ENCODE results near the gene MAML3.

Gene MAML3

DNA sequence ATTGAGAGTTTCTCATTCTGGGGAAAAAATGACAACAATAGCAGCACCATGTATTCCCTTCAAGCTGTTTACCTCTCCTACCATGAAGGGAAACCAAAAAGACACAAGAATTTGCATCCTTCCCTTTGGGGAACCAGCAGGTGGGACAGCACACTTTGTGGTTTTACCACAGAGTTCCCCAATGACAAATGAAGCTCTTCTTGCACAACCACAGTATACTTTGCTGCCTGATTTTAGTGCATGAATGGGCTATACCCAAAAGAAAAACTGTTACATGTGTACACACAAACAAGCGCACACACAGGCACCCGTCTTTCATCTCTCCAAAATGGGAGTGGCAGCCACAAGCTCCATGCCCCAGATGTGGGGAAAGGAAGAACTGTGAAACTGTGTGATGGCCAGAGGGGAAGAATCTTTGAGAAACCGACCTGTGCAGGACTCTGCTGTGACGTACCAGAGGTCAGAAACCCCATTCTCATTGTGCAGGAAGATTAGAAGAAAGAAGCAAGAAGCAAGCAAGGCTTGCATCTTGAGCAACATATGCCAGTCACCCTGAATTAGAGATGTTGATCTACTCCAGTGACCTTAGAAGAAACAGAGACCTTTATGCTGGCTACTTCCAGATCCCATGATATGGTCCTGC lies 2.7 kb upstream of the MAML3 start:
- DNase-seq = no peak

- DNase-seq = no peak
Observed at GRCh38 chr4:140154572-140154891, 548 bp upstream of the MAML3 start.

DNA sequence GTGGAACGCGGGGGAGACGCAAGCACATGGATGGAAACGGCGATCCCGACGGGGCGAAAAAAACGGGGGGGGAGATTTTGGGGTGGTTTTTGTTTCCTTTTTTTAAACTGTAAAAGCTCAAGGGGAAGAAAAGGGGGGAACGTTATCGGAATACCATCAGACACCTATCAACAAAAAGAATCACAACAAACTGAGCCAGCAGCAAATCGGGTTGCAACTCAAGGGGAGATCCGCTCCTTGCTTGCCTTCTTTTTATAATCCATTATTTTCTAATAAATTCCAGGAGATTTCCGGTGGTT lies 616 bp downstream of the MAML3 start:
- peak in 1 of 58 donors; percentile 56 for DNase-seq

GRCh38 chr4:140152751-140153418 lies 1.1 kb downstream of the MAML3 start:
- peak in 52 of 58 donors; percentile 4 to 64 (median 34) for DNase-seq

GRCh38 chr4:140152013-140152703 lies 1.8 kb downstream of the MAML3 start:
- DNase-seq = peak in 47 of 58 donors; percentile 3 to 80 (median 50)

DNA sequence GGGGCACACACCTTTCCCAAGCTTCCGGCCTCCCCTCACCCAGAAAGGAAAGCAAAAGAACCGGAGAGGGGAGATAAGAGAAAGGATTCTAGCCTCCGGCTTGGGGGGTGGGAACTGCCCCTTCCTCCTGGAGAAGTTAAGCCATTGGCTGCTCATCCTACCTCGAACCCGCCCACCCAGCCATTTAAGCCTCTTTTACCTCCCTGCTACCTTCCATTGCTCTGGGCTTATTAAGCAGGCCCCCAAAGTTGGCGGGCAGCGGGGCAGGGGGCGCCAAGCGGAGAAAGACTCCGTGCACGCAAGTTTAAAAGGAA lies 2.3 kb downstream of the MAML3 start:
- DNase-seq = peak in 52 of 58 donors; percentile 8 to 80 (median 51)

DNA sequence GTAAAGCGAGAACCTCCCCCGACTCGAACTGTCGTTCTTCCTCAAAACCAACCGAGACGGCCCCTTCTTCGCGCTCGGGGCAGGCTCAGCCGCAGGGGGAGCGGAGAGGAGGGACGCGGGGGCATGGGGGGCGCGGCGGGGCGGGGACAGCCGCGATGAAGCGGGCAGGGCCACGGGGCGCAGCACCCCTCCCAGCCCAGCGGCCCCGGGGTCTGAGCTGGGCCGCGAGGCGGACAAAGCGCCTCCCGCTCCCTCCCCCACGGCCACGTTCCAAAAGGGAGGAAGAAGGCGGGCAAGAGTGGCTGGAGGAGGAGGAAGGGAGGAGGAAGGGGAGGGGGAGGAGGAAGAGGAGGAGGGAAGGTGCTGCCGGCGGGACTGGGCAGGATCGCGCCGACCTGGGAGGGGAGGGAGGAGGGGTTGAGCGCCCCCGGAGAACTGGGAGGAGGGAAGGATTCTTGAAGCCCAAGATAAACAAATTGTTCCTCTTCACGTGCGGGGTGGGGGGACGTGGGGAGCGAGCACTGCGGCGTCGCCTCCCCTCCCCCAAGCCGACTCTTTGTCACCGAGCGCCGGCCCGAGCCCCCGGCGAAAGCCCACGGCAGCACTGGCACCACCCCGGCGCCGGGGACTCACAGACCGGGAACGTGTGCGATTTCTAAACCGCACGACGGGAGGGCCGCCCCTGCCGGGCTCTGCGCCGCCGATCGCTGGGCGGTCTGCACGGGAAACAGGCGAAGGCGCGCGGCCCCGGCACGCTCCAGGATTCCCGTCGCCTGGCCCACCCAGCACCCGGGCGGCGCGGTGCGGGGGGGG lies 2.9 kb downstream of the MAML3 start:
- peak in 56 of 58 donors; percentile 11 to 85 (median 66) for DNase-seq

- DNase-seq = peak in 3 of 58 donors; percentile 46 to 63 (median 58)
Observed at GRCh38 chr4:140150636-140150885, 3.4 kb downstream of the MAML3 start.

GRCh38 chr4:140149846-140150635 lies 3.9 kb downstream of the MAML3 start:
- peak in 41 of 58 donors; percentile 3 to 70 (median 32) for DNase-seq

GRCh38 chr4:140144050-140144449 lies 9.9 kb downstream of the MAML3 start:
- no peak for DNase-seq

DNA sequence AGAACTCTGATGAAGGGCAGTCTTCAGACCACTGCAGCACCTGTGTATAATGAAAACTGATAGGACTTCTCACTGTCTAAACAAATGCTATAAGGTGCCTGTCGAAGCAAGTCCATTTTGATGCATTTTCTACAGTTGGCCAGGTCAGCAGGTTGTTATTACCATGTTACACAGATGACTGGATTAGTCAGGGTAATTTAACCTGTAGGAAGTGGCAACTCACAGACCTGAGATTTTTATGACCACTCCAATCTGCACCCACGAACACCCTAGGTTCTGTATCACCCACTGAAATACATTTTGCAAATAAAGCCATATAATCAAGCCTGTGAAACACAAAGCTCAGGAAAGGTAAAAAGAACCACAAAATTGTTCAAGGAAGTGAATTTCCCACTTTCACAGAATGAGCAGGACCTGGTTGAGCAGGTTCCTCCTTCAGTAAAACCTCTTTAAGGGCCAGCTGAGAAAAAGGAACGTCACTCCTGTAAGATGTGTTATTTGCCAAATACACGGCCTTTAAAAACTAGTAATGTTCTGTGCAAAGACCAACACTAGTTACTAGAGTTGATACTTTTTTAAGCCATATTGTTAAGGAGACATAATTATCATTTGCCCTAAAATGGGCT lies 12.7 kb downstream of the MAML3 start:
- DNase-seq = no peak

DNA sequence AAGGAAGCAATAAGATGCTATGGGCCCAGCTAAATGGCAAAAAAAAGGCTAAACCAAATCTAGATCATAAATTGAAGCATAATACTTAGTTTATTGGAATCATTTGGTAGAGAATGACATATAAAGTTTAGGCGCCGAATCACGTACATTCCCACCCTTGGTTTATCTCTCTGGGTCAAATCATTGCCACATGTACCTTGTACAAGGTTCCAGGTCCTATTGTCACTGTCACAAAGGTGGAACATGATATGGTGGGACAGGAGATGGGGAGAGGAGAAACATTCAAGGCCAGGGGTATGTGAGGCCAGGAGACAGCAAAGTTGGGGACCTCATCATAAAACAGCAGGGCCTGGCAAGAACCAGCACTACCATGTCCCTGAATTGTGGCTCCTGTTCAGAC lies 13.4 kb downstream of the MAML3 start:
- no peak for DNase-seq

- DNase-seq = no peak
Observed at GRCh38 chr4:140138428-140138827, 15.6 kb downstream of the MAML3 start.

- no peak for DNase-seq
Observed at GRCh38 chr4:140137671-140138070, 16.3 kb downstream of the MAML3 start.

DNA sequence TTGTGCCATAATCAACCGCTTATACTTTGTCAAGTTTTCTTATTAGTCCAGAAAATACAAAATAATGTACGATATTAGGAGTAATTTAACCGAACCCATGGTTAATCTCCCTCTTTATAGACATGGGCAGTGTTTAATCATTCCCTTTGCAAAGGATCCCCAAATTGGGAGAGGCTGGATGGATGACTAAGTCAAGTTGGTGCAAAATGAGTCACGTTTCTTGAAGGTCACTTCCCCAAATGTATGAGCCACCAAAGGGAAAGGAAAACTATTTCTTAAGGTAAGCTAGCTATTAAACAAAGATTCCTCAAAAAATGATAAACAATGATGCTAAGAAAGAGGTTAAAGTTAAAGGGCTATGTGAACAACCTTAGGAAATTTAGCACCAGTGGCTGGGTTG lies 17.5 kb downstream of the MAML3 start:
- DNase-seq = no peak

- peak in 33 of 58 donors; percentile 1 to 85 (median 19) for DNase-seq
Observed at GRCh38 chr4:140135529-140136088, 18.4 kb downstream of the MAML3 start.

DNA sequence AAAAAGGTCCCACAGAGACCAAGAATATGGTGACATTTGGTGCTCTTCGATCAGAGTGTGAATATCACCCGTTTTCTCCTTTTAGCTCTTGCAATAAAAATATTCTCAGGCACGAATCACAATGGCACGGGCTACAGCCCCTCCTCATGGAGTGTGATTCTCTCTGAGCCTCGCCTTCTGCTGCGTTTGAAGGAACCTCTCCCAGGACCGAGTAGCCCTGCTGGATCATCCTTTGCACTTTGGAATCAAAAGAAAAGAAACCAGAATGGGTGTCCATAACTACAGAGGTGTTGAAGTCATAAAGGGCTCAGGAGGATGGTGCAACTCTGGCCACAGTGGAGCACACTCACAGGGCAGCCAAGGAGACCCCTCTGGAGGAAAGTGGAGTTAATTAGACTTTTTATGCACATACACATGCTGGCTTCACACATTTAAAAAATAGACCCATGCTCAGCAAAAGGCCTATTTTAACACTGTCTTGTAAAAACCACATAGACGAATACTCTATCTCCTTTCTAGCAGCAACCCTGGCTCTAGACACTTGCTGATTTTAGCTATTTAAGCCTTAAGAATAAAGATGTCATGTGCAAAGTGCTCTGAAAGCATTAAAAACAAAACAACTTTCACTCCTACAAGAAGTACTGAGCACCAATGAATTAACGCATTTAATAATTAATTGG lies 19.1 kb downstream of the MAML3 start:
- no peak for DNase-seq

GRCh38 chr4:140133576-140133975 lies 20.4 kb downstream of the MAML3 start:
- no peak for DNase-seq

DNA sequence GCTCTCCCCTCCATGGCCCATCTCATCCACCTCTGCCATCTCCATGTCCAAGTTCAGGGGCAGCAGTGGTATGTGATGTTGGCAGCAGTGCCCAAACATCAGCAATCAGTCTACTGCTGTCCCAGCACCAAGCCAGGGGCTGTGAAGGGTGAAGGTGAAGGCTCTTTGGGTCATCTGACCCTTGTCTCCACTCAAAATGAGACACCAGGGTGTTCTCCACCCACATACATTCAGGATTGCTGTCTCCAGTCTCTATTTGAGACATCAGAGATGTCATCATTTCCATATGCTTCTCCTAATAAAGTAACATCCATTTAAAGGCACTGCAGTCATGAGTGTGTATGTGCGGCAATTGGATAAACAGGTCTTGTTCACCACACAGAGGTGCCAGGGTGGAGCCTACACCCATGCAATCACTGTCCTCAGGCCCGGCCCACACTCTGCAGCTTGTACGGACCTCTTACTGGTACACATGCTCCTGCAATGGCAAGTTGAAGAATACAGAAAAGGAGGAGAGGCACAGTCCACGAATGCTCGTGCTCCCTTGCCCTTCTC lies 22.2 kb downstream of the MAML3 start:
- no peak for DNase-seq

DNA sequence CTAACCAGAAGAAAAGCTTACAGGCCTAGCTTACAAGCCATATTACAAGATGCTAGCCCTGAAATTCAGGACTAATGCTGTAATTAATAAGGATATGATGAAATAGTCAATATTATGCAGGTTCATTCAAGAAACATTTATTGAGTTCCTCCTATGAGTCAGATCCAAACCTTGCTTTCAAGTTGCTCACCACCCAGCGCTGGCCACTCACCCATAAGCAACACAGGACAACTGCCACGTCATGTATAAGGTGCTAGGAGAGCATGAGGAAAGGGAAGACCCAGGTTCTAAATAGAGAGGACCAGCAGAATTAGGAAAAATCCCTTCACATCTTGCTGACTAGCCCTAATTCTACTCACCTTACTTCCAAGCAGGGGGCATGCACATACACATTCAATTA lies 23.3 kb downstream of the MAML3 start:
- no peak for DNase-seq
